HCEC 1CT (cell line): ENCODE results near the gene CCDC71.
A peak's percentile ranks its signal among the peaks of the same experiment; 100 is the strongest.

Source experiments
- DNase-seq: peaks from one replicate; pipeline ENCODE4 v3.0.0-alpha.2; 2017

The CCDC71 gene

GRCh38 chr3:49124991-49125670, 41.0 kb downstream of the CCDC71 start:
- DNase-seq = no peak

- DNase-seq = no peak
Observed at GRCh38 chr3:49124203-49124602, 41.9 kb downstream of the CCDC71 start.

GRCh38 chr3:49123687-49124086, 42.4 kb downstream of the CCDC71 start:
- no peak for DNase-seq

GRCh38 chr3:49122886-49123545, 43.1 kb downstream of the CCDC71 start:
- DNase-seq = no peak

- DNase-seq = no peak
Observed at GRCh38 chr3:49122451-49122850, 43.7 kb downstream of the CCDC71 start.

- DNase-seq = no peak
Observed at GRCh38 chr3:49122022-49122421, 44.1 kb downstream of the CCDC71 start.

GRCh38 chr3:49121132-49121736, 44.9 kb downstream of the CCDC71 start:
- DNase-seq = no peak

- peak; percentile 87 for DNase-seq
Observed at GRCh38 chr3:49120438-49121131, 45.5 kb downstream of the CCDC71 start, which contains the start of gene USP19. Gene USP19, minus strand, starts transcription at chr3:49120823. Its CDS starts 1,678 bp downstream, at chr3:49119145.

GRCh38 chr3:49120096-49120437, 46.1 kb downstream of the CCDC71 start:
- no peak for DNase-seq

- no peak for DNase-seq
Observed at GRCh38 chr3:49119439-49119838, 46.7 kb downstream of the CCDC71 start.

GRCh38 chr3:49119036-49119435, 47.1 kb downstream of the CCDC71 start:
- no peak for DNase-seq
